Ovary (tissue), 3 donors: ENCODE measurements around the gene NETO2.

Source experiments
- CTCF ChIP-seq, 3 donors: fragments of 450-650 bp in 2 of 3; fragments of 200-600 bp in 1 of 3; IDR thresholded peaks; one replicate each; pipeline versions ENCODE4 v1.5.1 to v1.8.0; 2016 to 2022; ENCODE audit warnings: antibody characterized with exemption in 3 of 3, mild to moderate bottlenecking in 1 of 3
- EP300 ChIP-seq: sonication (generic); formaldehyde crosslinking; IDR thresholded peaks from one replicate; pipeline ENCODE4 v1.6.1; 2017; ENCODE audit warnings: antibody characterized with exemption
- donor health status: DM: no; HTN: no; CAD: no.

GRCh38 chr16:47182318-47182717 is 38.6 kb upstream of the NETO2 start:
- TF ChIP-seq EP300 (no peak), CTCF (IDR thresholded peaks at IDR 0.05) (no peak)
